MCF 10A (cell line): ENCODE results near the gene TNIP3. TPM values are rescaled to one million over a fixed set of nuclear protein-coding genes. Genes with fewer than 3 reads are reported as not detected.
"Not testable (repeated sequence)": the region's sequence is repeated elsewhere in the genome, so short reads cannot be mapped to it uniquely, and the experiment has no call there.

Experiments used
- BruUV-seq: library from RNA; stranded (reverse); fragments of 400-500 nt; replicated peaks from 2 replicates; lab custom pipeline; 2021; lab: Mats Ljungman, UMichigan
- CTCF ChIA-PET: fragments of 300-600 bp; sonication (Branson Sonifier 250); formaldehyde crosslinking; extraction: SDS; loops from one replicate; lab custom pipeline; 2021; ENCODE audit warnings: antibody characterized with exemption, inconsistent platforms; lab: Yijun Ruan, JAX
- POLR2A ChIA-PET: fragments of 300-600, 350-650 bp; sonication (Branson Sonifier 250); formaldehyde crosslinking; extraction: SDS; loops from one replicate; lab custom pipeline; 2020; ENCODE audit warnings: antibody characterized with exemption, inconsistent platforms; lab: Yijun Ruan, JAX
- DNase-seq: peaks from one replicate; pipeline ENCODE4 v3.0.0-alpha.2; 2018; ENCODE audit not compliant: unreplicated experiment
- H3K27ac Mint-ChIP-seq: one replicate; pipeline ENCODE4 v1.8.0; 2022; ENCODE audit warnings: mild to moderate bottlenecking, low read depth, mixed read lengths; ENCODE audit not compliant: unreplicated experiment
- H3K27me3 Mint-ChIP-seq: one replicate; pipeline ENCODE4 v1.8.0; 2022; ENCODE audit warnings: mixed read lengths; ENCODE audit not compliant: insufficient read depth, unreplicated experiment
- H3K36me3 Mint-ChIP-seq: one replicate; pipeline ENCODE4 v1.8.0; 2022; ENCODE audit warnings: mild to moderate bottlenecking, moderate library complexity, mixed read lengths; ENCODE audit not compliant: insufficient read depth, unreplicated experiment
- H3K4me1 Mint-ChIP-seq: one replicate; pipeline ENCODE4 v1.8.0; 2022; ENCODE audit warnings: mixed read lengths; ENCODE audit not compliant: insufficient read depth, unreplicated experiment
- H3K4me3 Mint-ChIP-seq: one replicate; pipeline ENCODE4 v1.8.0; 2022; ENCODE audit warnings: mild to moderate bottlenecking, moderate library complexity, mixed read lengths; ENCODE audit not compliant: unreplicated experiment
- H3K9me3 Mint-ChIP-seq: one replicate; pipeline ENCODE4 v1.8.0; 2022; ENCODE audit warnings: mixed read lengths; ENCODE audit not compliant: unreplicated experiment
- intact Hi-C: fragments of 100-400 bp; cut with micrococcal nuclease; formaldehyde crosslinking; loops from 2 replicates; pipeline ENCODE4 v1.14.1; 2022
- total RNA-seq: library from RNA; stranded (reverse); gene quantifications from 2 replicates; pipeline ENCODE4 v1.2.3, GENCODE V29; 2022
- TF ChIP-seq, protein P1 (sequence below): fragments of 200-600 bp; IDR thresholded peaks from one replicate; pipeline ENCODE4 v1.8.0; 2022; ENCODE audit warnings: antibody characterized with exemption, mild to moderate bottlenecking; ENCODE audit not compliant: unreplicated experiment

TNIP3 gene
- total RNA-seq, 1 experiment from 2014 or later: 2.1 TPM

- Mint-ChIP-seq H3K27ac (no peak overlapping the region), H3K9me3 (no peaks in the 10 kb centered on the region), H3K36me3 (no peaks in the 10 kb centered on the region), H3K4me1 (no peaks in the 10 kb centered on the region), H3K4me3 (no peak overlapping the region), H3K27me3 (no peaks in the 10 kb centered on the region)
- TF ChIP-seq, protein P1, sequence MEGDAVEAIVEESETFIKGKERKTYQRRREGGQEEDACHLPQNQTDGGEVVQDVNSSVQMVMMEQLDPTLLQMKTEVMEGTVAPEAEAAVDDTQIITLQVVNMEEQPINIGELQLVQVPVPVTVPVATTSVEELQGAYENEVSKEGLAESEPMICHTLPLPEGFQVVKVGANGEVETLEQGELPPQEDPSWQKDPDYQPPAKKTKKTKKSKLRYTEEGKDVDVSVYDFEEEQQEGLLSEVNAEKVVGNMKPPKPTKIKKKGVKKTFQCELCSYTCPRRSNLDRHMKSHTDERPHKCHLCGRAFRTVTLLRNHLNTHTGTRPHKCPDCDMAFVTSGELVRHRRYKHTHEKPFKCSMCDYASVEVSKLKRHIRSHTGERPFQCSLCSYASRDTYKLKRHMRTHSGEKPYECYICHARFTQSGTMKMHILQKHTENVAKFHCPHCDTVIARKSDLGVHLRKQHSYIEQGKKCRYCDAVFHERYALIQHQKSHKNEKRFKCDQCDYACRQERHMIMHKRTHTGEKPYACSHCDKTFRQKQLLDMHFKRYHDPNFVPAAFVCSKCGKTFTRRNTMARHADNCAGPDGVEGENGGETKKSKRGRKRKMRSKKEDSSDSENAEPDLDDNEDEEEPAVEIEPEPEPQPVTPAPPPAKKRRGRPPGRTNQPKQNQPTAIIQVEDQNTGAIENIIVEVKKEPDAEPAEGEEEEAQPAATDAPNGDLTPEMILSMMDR: no peak
- POLR2A ChIA-PET: no interaction called here
- CTCF ChIA-PET: interaction anchor here (2.5 kb wide), 1 partner anchor 11 kb away, joined by 18 read pairs; no protein-coding TSS in a partner anchor
- intact Hi-C loops: no loop called here
- no TSS peak for BruUV-seq
- no peak for DNase-seq
These were observed 17.4 kb upstream of the TNIP3 start for GRCh38 chr4:121181493-121181892.

DNA sequence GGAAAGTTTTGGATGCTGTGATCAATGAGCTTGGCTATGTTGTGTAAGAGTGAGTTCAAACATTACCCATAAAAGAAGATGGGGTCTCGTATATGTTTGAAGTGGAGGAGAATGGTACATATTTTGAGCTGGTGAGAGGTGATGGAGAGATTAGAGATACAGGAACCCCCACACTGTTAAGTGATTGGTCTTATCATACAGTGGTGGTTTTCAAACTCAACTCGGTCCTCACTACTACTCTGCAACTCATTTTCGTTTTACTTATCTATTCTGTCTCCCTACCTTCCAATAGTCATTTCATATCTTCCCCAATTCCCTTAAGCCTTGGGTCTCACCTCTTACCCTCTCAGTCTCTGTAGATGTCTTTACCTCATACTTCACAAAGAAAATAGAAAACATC lies 16.4 kb upstream of the TNIP3 start:
- Mint-ChIP-seq H3K36me3 (no peaks in the 10 kb centered on the region), H3K9me3 (no peaks in the 10 kb centered on the region), H3K27ac (no peak overlapping the region), H3K4me1 (no peaks in the 10 kb centered on the region), H3K4me3 (no peak overlapping the region), H3K27me3 (no peaks in the 10 kb centered on the region)
- ChIA-PET CTCF (interaction anchor here (0.6 kb wide), 1 partner anchor 18 kb away, joined by 3 read pairs; no protein-coding TSS in a partner anchor), POLR2A (no interaction called here)
- TF ChIP-seq, protein P1: no peak
- no TSS peak for BruUV-seq
- no peak for DNase-seq
- intact Hi-C loops: no loop called here

- Mint-ChIP-seq H3K27me3 (no peaks in the 10 kb centered on the region), H3K4me3 (no peak overlapping the region), H3K36me3 (no peaks in the 10 kb centered on the region), H3K4me1 (no peaks in the 10 kb centered on the region), H3K9me3 (no peaks in the 10 kb centered on the region), H3K27ac (no peak overlapping the region)
- intact Hi-C loops: no loop called here
- no peak for DNase-seq
- TF ChIP-seq, protein P1: no peak
- ChIA-PET CTCF (interaction anchor here (0.6 to 1.8 kb wide), 4 partner anchors 15 to 1145 kb away, joined by 3 to 12 read pairs (median 6); no protein-coding TSS in a partner anchor), POLR2A (interaction anchor here (0.6 kb wide), 1 partner anchor 20 kb away, joined by 3 read pairs; no protein-coding TSS in a partner anchor)
- no TSS peak for BruUV-seq
These were observed 13.4 kb upstream of the TNIP3 start for GRCh38 chr4:121177246-121178137.

GRCh38 chr4:121176082-121176934 lies 12.2 kb upstream of the TNIP3 start:
- Mint-ChIP-seq H3K4me3 (no peak overlapping the region), H3K4me1 (no peaks in the 10 kb centered on the region), H3K27me3 (no peaks in the 10 kb centered on the region), H3K27ac (no peak overlapping the region), H3K36me3 (no peaks in the 10 kb centered on the region), H3K9me3 (no peaks in the 10 kb centered on the region)
- POLR2A ChIA-PET: interaction anchor here (0.7 kb wide), 1 partner anchor 301 kb away, joined by 3 read pairs; no protein-coding TSS in a partner anchor
- intact Hi-C loops: no loop called here
- no TSS peak for BruUV-seq
- CTCF ChIA-PET: interaction anchor here (1.7 kb wide), 1 partner anchor 16 kb away, joined by 9 read pairs; no protein-coding TSS in a partner anchor
- no peak for DNase-seq
- TF ChIP-seq, protein P1: no peak

DNA sequence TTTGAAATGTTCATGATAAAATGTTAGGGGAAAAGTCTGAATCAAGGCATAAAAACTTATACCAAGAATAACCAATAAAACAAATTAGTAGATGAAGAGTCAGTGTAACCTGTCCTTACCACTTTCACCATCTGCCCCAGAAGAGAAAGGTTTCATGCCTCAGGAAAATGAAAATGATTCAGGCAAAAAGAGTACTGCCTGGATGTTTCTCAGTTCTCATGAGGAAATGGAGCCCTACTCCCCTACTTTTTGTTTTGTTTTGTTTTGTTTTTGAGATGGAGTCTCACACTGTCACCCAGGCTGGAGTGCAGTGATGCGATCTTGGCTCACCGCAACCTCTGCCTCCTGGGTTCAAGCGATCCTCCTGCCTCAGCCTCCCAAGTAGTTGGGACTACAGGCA lies 7.4 kb upstream of the TNIP3 start:
- CTCF ChIA-PET: interaction anchor here (1.4 kb wide), 1 partner anchor 136 kb away, joined by 5 read pairs; no protein-coding TSS in a partner anchor
- intact Hi-C loops, POLR2A ChIA-PET: not testable (repeated sequence)

More for the DNA sequence above, 7.4 kb upstream of the TNIP3 start:
- H3K4me3 Mint-ChIP-seq, H3K27me3 Mint-ChIP-seq, H3K27ac Mint-ChIP-seq, H3K4me1 Mint-ChIP-seq, BruUV-seq, H3K9me3 Mint-ChIP-seq, H3K36me3 Mint-ChIP-seq, DNase-seq: not testable (repeated sequence)
